NCI-H2107 treated with DMSO at 0.1 percent for 48 hours (cell line): ENCODE results near the gene KRT35.

Experiments used
- DNase-seq: peaks from one replicate; lab custom pipeline; 2025; ENCODE audit not compliant: unreplicated experiment; lab: John Stamatoyannopoulos, UW

KRT35 gene

DNA sequence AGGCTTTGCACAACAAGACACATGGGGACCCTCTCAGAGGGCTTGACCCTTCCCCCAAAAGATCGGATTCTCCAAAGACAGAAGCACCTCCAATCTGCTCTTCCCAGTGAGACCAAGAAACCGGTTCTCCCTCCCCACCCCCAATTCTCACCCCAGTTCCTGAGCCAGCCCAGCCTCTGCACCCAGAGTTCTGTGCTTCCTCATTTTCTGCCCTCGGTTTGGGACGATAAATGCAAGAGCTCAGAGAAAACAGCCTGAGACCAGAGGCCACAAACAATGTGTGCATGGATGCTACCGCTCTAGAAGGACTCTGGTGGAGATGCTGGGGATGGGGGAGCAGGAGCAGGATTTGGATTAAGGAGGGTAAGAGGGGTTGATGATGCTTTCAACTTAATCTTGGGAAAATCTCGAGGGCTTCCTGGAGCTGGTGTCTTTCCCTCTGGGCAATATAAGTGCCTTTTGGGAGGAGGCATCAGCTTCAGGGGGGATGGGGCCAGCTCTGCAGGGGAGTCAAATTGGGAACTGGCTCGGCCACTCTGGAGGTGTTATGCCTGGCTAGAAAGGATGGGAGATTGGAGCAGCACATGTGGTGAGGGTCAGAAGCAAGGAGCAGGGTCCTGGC is 31.7 kb upstream of the KRT35 start:
- no peak for DNase-seq

DNA sequence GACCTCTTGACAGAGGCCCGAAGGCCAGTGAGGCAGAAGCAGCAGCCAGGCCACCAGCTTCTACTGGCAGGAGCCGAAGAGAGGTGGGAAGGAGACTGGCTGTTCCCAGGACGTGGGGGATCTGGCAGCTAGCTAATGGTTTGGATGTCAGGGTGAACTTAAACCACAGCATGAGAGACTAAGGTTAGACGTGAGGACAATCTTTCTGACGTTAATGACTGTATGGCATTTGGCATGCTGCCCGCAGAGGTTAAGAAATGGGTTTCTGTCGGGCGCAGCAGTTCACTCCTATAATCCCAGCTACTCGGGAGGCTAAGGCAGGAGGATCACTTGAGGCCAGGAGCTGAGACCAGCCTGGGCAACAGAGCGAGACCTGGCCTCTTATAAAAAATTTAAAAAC is 30.8 kb upstream of the KRT35 start:
- DNase-seq = no peak

DNA sequence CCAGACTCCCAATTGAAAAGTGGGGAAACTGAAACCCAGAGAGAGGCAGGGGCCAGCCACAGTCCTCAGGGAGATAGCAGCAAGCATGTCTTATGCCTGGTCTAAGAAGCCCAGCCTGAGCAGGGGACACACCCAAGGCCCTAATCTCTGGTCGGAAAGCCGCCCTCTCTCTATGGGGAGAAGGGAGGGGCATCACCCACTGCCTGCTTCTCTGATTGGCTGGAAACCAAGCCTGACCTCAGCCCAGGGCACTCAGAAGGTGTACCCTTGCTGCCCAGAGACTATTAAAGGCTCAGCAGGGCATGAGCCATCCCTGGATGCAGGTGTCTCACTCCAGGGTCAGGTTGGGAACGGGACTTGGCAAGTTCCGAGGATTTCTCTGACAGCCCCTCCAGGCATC is 30.2 kb upstream of the KRT35 start:
- no peak for DNase-seq

DNA sequence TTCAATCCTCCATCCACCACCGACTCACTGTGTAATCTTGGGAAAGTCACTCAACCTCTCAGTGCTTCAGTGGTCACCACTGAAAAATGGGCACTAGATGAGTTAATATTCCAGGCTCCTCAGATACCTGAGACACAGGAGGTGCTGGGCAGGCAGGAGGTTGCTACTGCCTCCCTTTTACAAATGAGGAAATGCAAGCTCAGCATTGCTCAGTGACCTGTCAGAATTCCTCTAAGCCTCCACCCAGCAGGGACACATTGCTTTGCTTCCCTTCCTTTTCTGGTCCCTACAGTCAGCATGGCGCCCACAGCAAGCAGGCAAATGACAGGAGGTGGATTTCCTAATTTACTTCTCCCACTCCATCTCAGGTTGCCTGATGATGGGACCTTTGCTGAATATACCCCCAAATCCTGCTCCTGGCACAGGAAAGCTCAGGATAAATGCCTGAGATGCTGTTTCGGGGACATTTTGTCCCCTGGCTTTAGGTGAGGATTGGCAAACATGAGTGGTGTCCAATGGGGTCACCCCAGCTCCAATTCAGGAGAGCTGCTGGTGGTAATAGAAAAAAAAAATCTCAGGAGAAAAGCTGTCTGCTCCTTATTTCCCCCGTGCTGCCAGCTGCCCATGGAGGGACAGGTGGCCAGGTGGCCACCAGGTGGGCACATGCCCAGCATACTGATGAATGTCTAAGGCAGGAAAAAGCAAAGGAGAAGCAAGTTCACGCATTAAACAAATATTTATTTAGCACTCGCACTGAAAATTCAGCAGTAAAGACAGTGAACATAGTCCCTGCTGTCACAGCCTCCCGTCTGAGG is 29.5 kb upstream of the KRT35 start:
- DNase-seq = no peak

DNA sequence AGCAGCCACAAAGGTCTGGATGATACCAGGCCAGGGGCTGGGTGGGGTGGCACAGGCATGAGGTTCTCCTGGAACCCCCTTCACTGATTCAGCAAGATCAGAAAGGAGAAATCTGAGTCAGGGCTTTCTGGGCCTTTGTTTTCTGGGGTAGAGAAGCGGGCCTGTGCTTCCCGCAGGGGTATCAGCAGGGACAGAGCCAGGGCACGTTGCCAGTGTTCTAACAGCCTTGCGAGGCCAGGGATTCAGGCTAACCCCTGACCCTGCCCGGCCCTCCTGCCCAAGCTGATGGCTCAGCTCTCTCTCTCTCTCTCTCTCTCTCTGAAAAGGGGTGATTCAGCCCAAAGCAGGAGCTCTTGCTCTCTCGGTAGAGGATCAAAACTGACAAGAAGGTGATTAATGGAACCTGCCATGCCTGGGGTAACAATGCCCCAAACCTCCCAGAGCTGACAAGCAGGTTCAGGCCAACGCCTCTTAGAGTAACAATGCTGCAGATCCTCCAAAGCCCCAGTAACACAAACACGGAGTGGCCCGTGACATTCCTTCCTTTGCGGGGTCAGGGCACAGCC is 26.4 kb upstream of the KRT35 start:
- no peak for DNase-seq

DNA sequence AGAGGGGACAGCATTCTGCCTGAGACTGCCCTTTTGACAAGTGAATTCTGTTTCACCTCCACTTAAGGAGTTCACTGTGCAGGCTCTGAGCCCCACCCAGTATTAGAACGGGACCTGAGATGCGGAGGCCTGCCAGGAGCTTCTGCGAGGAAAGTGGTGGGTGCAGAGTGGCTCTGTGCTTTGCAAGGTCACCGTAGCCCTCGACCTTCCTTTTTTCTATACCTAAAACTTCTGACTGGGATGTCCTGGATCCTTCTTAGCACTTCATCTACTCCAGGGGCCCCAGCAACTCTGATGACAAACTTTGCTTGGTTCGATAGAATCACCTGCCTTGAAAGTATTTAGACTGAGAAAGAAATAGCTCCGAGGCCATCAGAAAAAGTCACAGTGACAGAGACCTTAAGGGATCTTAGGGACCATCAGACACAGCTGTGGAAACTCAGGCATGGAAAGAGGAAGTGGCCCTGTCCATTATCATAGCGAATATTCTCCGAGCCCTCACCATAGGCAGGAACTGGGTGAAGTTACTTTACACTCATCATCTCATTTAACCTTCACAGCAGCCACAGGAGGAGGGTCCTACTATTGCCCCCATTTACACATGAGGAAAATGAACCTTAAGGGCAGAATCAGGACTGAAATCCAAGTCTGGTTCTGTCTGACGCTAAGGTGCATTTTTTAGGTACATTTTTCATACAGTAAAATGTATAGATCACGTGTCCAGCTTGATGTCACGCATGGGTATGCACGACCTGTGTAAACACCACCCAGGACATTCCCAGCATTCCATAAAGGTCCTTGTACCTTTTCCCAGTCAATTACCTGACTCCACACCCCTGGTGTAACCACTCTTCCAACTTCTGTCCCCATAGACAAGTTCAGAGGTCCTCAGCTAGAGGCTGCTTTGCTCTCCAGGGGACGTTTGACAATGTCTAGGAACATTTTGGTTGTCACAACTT is 25.1 kb upstream of the KRT35 start:
- DNase-seq = no peak

DNA sequence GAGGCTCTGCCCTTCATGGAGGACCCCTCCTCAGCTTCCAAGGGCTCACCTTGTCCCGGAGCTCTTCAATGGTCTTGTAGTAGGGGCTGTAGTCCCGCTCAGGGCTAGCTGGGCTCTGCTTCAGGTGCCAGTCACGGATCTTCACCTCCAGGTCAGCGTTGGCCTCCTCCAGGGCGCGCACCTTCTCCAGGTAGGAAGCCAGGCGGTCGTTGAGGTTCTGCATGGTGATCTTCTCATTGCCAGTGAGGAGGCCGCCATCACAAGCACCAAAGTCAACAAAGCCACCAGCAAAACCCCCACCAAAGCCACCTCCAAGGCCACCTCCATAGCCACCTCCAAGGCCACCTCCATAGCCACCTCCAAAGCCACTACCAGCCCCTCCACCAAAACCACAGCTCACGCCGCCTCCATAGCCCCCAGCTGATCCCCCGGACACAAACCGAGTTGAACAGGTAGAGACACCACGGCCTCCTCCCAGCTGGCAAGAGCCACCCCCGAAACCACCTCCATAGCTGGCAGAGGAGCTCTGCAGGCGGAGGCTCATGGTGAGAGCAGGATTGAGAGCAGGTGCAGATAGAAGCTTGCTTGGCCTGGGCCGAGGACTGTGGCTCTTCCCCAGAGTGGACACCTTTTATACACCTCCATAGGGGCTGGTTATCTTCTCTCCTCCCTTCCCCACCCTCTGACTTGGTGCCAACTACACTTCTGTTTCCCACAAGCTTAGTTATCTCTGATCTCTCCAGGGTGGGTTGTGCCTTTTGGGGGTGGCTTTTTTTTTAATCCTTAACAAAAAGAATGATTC is 24.3 kb upstream of the KRT35 start, which contains the start of gene KRT13:
Gene KRT13, minus strand, starts transcription at position 606 of the 802 bp plus-strand sequence. Its CDS starts 62 bp downstream, at position 544.
- DNase-seq = no peak

DNA sequence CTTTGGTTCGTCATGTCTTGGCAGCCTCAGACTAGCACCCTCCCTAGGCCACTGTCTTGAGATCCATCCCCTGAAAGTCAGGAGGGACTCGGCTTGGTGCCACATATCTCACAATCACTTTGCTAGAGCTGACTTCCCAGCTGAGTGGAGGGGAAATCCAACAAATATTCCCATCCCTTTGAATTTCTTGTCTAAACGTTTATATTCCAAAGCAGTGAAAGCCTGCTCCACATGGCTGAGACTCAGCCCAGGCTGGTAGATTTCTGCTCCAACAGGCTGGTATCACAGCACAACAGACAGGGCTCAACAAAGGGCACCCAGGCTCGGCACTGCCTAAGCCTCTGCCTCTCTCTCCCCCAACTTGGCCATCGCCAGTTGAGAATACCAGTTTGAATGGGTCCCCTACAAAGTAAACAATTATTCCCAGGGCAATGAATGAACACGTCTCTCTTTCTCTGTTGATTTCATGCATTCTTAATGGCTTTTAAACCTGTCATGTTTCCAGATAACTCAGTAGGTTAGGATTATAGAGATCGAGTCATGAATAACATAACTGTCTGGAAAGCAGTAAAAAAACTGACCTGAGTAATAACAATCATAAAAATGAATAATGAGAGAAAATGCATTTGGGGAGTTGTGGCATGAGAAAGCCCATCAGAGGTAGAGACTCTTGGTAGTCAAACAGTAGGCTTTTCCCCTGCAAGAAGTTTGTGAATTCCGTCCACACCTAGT is 23.5 kb upstream of the KRT35 start:
- no peak for DNase-seq

DNA sequence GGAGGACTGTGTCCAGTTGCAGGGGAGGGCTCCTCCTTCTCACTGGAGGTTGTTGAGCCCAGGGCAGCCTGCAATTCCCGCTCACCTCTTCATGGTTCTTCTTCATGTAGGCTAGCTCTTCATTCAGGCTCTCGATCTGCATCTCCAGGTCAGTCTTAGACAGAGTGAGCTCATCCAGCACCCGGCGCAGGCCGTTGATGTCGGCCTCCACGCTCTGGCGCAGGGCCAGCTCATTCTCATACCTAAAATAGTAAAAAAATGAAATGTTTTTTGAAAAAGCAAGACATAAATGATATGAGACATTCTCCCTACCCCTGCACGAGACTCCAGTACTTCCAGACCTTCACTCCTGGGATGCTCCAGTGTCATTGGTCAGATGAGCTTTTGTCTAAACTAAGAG is 22.3 kb upstream of the KRT35 start:
- no peak for DNase-seq

DNA sequence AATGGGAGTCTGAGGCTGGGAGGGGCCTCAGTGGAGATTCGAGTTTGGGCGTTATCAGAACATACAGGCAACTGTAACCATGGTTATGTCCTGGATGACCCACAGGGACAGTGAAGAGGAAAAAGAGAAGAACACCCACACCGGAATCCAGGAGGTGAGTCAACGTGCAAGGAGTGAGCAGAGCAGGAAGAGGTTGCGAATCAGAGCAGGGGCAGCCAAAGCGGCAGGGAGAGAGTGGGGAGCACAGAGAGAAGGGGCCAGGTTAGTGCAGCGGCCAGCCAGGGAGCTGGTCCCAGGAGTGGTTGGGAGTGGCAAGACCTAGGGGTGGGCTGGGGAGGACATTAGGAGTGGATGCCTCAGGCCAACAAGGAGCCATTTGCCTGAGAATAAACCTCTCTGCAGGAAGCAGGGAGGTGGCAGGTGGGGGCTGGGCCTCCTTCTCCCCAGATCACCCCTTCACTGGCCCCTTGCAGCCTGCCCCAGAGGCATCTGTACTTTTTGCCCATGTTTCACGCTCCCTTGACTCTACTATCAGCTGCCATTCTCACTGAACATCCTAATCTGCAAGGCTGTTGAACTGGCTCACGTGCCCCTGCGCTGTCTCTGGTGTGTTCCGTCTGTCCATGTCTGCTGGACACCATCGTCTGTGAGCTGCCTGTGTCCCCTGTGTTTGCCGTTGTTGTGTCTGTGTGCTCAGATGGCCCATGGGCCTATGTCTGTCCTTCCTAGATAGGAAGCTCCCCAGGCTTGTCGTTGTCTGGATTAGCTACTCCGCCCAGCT is 19.4 kb upstream of the KRT35 start:
- no peak for DNase-seq

DNA sequence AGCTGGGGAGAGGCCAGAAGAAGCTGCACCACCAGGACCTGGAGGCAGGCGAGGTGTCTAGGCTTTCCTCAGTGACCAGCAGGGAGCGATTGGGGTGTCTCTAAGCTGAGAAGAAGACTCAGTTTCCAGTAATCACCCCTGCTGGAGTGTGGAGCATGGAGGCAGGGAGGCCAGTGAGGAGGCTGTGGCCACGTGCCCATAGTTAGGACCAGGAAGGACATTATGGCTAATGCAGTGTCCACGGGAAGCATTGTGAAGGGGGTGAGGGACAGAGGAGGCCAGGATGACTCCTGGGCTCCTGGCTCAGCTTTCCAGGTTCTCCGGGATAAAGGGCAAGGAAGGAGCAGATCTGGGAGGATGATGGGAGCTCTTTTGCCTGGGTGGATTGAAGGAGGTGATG is 18.8 kb upstream of the KRT35 start:
- no peak for DNase-seq

DNA sequence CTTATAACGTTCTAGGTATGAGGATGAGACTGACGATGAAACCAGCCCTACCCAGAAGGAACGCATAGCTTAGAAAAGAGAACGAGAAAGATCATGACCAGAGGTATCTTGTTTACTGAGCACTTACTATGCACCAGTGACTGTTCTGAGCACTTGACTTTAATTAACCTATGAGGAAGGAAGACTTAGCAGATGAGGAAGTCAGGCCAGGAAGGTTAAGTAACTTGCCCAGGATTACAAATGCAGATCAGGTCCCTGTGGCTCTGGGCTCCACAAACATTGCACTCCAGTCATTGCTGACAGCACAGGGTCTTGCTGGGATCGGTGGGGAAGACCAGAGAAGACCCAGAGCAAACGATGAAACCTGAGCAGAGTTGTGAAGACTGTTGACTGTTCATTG is 17.3 kb upstream of the KRT35 start:
- DNase-seq = no peak

DNA sequence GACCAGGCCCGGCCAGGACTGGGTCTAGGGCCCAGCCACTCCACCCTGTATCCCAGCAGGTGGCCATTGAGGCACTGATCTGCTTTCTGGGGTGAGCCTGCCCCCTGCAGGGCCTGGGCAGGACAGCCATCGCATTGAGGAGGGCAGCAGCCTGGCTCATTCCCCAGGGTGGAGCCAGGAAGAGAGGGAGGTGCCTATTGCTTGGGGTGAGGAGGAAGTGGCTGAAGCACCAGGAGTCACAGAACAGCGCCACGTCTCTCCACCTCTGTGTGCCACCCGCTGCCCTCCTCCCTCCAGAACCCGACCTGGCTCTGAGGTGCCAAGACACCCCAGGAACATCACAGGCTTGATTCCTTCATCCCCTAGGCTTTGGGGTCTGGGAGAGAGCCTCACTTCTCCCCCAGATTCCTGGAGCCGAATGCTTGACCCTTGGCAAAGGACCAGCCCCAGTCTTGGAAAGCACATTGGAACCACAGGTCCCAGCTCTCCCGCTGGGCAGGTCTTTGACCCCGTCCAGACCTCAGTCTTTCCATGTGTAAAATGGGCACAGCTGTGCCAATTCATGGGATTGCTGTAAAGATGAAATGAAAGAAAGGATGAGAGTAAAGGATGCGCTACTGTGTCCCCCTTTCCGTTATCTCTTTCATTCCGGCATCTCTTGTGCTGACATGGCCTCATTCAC is 16.0 kb upstream of the KRT35 start:
- DNase-seq = peak; percentile 49

DNA sequence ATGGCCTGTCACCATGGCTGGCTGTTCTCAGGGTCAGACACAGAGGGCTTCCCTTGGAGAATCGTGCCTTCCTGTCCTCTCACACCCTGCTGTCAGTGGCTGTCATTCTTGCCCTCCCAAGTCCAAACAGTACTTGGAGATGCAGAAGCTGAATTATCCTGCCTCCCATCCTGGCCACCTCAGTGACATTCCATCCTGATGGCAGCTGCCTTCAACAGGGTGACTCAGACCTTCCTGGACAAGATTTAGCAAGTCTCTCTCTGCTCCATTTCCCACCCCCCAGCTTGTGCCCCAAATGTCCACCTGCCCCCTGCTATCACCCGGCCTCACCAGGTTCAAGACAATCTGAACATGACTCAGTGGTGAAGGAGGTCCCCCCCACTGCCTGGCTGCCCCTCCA is 13.6 kb upstream of the KRT35 start:
- no peak for DNase-seq

DNA sequence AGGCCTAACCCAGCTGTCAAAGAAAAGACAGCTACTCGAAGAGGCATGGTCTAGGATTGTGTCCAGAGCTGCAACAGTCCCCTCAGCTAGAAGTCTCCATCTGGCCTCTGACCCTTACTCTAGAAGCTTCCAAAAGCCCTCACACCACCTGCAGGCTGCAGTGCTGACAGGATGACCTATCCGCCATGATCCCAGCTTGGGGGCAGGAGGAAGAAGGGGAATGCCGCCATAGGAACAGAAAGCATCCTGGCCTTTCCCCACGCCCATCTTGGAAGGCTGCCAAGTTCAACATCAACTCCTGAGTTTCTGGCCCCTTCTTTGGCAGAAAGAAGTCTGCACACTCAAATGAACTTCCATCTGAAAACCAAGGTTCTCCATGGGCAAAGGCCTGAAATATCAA is 11.8 kb upstream of the KRT35 start:
- DNase-seq = no peak

DNA sequence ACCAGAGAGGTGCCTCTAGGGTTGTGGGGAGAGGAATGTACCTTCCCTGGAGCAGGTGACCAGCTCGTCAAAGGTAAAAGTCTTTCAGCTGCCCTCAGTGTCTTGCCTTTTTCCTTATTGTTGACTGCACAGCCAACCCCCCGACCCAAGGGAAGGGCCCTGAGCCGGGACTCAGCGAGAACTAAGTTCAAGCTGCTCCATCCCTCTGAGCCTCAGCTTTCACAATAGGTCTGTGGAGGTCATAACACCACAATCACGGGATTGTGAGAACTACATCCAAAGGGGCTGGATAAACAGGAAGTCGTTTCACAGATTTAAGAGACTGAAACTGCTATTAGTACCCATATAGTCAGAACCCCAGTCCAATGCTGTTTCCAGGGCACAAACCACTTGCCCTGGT is 11.4 kb upstream of the KRT35 start:
- no peak for DNase-seq

DNA sequence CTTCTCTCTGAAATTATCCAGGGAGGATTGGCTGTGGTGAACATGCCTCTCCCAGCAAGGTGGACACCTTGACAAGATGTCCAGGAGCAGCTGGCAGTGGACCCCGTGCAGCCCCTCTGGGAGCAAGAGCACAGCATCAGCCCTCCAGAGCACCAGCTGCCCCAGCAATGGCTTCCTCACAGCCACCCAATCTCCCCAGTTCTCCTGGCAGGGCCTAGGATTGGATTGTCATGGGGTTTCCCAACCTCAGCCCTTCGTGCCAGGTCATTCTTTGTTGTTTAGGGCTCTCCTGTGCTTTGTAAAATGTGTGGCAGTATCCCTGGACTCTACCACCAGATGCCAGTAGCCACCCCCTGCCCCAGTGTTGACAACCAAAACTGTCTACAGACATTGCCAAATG is 10.5 kb upstream of the KRT35 start:
- no peak for DNase-seq
